Lower leg skin (tissue), 3 donors: ENCODE data around the gene MNT.

ENCODE experiments used
- POLR2A ChIP-seq, 2 donors: fragments of 450-650 bp; IDR thresholded peaks; one replicate each; pipeline ENCODE4 v1.6.1; 2016 to 2017; ENCODE audit warnings: antibody characterized with exemption in 2 of 2, mild to moderate bottlenecking in 1 of 2, moderate library complexity in 1 of 2
- TF ChIP-seq, protein P1 (sequence below), 3 donors: fragments of 450-650 bp; IDR thresholded peaks; one replicate each; pipeline ENCODE4 v1.5.1; 2016; ENCODE audit warnings: antibody characterized with exemption in 3 of 3, mild to moderate bottlenecking in 3 of 3, moderate library complexity in 2 of 3

DNA sequence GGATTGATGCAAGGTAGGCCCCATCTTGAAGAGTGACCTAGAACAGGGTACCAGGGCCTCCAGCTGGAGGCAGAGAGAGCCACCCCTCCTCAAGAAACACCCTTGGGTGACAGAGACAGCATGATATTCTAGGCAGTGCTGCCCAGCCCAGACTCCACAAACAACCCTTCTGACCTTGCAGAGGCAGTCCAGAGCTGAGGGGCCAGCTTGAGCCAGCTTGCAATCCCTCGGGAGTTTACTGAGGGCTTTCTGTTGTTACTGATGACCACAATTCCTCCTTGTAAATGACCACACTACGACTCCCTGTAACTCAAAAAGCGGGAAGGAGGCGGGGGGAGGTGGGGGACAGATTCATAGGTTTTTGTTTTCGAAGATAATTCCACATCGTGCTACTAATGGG lies 18.6 kb upstream of the MNT start:
- TF ChIP-seq, protein P1, sequence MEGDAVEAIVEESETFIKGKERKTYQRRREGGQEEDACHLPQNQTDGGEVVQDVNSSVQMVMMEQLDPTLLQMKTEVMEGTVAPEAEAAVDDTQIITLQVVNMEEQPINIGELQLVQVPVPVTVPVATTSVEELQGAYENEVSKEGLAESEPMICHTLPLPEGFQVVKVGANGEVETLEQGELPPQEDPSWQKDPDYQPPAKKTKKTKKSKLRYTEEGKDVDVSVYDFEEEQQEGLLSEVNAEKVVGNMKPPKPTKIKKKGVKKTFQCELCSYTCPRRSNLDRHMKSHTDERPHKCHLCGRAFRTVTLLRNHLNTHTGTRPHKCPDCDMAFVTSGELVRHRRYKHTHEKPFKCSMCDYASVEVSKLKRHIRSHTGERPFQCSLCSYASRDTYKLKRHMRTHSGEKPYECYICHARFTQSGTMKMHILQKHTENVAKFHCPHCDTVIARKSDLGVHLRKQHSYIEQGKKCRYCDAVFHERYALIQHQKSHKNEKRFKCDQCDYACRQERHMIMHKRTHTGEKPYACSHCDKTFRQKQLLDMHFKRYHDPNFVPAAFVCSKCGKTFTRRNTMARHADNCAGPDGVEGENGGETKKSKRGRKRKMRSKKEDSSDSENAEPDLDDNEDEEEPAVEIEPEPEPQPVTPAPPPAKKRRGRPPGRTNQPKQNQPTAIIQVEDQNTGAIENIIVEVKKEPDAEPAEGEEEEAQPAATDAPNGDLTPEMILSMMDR (IDR thresholded peaks at IDR 0.05), result no peak
- no peak for TF ChIP-seq POLR2A (IDR thresholded peaks at IDR 0.05)
